ENCODE measurements around the gene GRN.

DNA sequence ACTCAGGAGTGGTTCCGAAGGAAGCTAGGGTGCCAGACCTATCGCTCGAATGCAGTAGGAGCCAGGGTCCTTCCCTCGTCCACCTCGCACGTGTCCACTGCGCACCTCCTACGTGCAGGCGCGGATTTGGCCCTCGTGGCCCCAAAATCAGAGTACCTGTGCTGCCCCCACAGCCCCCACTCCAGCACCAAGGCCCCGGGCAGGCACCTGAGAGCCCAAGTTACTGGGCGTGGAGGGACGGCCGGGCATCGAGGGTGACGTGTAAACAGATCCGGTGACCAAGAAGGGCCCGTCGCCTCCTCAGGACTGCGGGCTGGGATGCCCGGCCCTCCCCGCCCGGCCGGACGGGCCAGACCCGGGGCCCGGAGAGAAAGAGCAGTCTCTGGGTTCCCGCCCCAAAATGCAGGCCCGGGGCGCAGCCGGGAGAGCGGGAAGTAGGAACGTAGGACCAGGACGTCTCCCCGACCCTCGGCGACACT lies 21.0 kb upstream of the GRN start:
- TF ChIP-seq, protein P1, sequence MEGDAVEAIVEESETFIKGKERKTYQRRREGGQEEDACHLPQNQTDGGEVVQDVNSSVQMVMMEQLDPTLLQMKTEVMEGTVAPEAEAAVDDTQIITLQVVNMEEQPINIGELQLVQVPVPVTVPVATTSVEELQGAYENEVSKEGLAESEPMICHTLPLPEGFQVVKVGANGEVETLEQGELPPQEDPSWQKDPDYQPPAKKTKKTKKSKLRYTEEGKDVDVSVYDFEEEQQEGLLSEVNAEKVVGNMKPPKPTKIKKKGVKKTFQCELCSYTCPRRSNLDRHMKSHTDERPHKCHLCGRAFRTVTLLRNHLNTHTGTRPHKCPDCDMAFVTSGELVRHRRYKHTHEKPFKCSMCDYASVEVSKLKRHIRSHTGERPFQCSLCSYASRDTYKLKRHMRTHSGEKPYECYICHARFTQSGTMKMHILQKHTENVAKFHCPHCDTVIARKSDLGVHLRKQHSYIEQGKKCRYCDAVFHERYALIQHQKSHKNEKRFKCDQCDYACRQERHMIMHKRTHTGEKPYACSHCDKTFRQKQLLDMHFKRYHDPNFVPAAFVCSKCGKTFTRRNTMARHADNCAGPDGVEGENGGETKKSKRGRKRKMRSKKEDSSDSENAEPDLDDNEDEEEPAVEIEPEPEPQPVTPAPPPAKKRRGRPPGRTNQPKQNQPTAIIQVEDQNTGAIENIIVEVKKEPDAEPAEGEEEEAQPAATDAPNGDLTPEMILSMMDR (IDR thresholded peaks at IDR 0.05) = no peak
- no peak for TF ChIP-seq POLR2A (IDR thresholded peaks at IDR 0.05)
